GM18867 (cell line): Measurements from ENCODE around the gene ABCA9.
"Not testable (repeated sequence)": the region's sequence is repeated elsewhere in the genome, so short reads cannot be mapped to it uniquely, and the experiment has no call there.

ENCODE experiments used
- ATAC-seq: cut with Tn5 transposase; IDR thresholded peaks from one replicate; pipeline ENCODE4 v1.9.1; 2021; ENCODE audit warnings: mild to moderate bottlenecking, moderate library complexity; ENCODE audit not compliant: unreplicated experiment

The ABCA9 gene

DNA sequence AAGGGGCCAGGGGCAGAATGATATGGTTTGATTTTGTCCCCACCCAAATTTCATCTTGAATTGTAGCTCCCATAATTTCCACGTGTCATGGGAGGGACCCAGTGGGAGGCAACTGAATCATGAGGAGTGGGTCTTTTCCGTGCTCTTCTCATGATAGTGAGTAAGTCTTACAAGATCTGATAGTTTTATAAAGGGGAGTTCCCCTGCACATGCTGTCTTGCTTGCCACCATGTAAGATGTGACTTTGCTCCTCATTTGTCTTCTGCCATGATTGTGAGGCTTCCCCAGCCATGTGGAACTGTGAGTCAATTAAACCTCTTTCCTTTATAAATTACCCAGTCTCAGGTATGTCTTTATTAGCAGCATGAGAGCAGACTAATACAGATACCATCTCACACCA, 101.6 kb downstream of the ABCA9 start:
- ATAC-seq: not testable (repeated sequence)

GRCh38 chr17:68957944-68958343, 102.8 kb downstream of the ABCA9 start:
- ATAC-seq: no peak

GRCh38 chr17:68955181-68955841, 105.4 kb downstream of the ABCA9 start, which contains the start of gene ABCA8:
TSS of gene ABCA8 (minus strand) at chr17:68955392. CDS start at chr17:68942034, 13,358 bp downstream.
- no peak for ATAC-seq

DNA sequence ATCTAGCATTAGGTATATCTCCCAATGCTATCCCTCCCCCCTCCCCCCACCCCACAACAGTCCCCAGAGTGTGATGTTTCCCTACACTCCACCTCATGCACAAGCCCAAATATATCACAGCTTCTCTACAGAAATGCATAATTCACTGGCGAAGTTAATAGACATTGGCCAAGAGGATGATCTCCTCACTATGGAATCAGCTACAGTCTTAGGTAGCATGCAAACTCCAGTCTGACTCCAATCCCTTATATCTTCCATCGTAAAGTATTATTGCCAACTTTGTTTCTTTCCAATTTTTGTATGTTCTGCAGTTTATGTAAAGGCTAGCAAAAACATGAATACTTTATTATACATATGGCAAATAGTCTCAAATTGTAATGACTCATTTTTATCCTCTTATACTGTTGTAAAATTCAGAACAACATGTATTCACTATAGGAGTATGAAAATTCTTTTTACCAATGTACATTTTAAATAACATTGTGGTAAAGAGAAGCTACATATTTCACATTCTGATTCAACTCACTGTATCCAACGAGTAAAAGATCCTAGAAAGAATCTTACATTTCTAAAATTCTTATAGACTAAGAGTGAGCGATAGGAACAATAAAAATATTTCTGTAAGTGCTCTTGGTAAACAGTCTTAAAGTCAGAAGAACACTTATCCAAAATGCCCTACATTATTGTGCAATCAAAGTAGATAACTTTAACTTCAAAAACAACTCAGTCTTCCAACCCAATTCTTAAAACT, 106.4 kb downstream of the ABCA9 start:
- no peak for ATAC-seq

DNA sequence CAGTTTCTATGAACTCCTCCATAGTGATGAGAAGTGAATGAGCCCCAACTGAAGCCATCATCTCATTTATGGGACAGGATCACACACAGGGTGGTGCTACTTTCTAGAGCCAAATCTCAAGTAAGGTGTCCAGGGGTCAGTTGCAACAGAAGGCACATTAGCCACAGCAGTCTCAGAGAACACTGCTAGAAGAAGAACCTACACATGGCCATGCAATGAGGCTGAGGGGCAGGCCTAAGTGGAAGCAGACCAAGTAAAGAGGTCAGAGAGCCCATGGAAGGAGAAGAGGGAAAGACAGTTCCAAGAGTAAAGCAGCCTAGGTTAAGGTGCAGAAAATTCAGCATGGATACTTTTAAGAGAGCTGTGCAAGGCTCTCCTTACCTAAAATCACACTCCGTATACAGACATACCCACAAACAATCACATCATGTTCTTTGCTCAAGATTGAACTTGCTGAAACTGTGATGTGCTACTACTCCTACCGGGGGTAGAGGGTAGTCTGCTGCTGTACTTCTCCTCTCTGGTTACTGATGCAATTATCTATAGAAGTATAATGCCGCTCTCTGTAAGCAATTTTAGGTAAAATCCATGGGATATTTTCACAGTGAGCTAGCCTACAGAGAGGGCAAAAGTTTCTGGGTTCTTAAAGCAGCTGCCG, 107.3 kb downstream of the ABCA9 start:
- no peak for ATAC-seq

DNA sequence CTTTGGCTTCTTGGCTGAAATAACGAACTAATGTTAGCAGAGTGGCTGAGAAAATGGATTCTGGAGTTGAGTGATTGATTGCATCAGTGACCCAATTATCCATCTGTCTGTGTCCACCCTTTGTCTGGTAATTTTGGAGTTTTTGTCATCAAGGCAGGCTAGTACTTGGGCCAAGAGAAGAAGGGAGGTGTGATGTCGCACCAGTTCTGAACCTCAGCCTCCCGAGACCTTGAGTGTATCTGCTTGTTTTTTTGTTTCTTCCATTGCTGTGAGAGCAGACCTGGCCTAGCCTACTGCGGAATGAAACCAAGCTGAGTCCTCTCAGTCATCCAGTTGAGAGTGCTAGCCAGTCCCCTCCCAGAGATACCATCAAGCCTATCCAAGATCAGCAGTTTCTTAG, 110.0 kb downstream of the ABCA9 start:
- ATAC-seq: no peak

GRCh38 chr17:68947868-68948267, 112.9 kb downstream of the ABCA9 start:
- not testable (repeated sequence) for ATAC-seq

- no peak for ATAC-seq
Measured at GRCh38 chr17:68944435-68945035, 116.2 kb downstream of the ABCA9 start.

- ATAC-seq: not testable (repeated sequence)
Measured at GRCh38 chr17:68943812-68944182, 116.9 kb downstream of the ABCA9 start.

DNA sequence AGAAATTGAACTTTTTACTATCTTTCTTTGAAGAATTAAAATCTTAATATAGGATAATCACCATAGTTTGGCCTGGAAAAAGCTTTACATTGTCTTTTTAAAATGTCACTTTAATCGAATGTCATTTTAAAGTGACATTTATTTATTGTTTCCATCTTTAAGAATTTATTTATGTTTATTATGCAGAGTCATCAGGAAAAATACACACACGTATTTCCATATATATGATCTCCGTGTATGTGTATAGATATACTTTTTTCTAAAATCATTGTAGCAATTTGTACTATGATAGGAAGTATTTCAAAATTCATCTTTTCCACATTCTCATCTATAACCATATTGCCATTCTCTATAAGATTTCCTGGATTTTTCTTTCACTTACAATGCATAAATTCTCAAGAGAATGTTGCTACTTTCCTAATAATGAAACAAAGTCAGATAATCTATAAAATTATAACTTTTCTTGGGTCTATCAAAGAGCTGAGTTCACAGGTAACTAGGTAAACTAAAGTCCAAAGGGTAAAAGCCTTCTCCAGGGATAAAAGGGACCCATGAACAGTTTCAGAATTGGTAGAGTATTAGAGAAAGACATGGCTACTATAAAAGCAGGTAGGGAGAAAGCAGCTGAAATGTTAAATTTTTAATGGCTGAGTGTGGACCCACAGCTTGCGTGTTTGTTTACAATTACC, 117.5 kb downstream of the ABCA9 start:
- ATAC-seq: no peak

DNA sequence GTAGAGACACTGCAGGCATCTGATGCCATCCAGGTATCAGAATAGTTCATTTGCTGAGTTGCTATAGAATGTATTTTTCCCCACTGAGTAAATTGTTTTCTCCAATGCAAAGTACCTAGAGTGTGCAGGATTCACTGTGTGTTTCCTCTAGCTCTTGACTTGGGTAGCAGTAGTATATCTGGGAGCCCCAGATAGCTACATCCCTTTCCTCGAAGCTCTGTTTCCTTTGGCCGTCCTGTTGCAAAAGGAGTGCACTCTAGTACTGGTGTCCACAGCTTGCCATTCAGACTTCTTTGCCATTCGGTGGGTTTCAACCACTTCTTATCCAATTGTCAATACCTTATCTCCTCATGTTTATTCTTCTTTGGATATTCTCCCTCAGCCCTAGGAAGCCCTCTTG, 118.3 kb downstream of the ABCA9 start:
- ATAC-seq: no peak

DNA sequence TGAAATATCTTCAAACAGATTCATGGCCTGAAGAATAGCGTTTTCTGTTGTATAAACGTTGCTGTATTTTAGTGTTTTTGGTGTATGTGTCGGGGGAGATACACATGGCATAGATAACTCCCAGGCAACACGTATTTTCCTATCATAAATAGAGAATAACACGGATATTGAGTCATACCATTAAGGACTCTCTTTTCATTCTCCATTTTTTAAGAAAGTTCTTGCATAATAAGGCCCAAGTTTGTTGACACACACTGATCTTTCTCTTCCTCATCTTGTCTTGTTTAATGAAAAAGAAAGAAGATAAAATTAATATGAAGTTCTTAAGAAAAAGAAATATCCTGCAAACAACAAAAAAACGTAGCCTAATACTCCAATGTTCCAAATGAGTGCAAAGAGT, 119.0 kb downstream of the ABCA9 start:
- no peak for ATAC-seq

DNA sequence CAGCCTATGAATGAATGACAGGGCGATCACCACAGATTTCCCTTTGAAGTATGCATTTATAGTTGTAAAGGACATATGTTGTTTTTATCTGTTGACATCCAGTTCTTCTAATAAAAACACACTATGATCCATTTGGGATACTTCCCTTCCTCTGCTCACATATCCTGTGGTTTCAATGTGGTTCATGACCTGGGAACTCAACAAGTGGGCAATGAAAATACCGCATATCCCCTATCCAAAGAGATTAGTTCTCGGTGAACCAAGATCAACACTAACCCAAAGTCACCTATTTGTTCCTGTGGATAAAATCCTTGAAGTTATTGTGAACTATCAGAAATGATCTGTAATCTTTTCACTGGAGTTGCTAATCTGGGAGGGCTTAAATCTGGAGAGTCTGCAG, 121.5 kb downstream of the ABCA9 start:
- no peak for ATAC-seq

DNA sequence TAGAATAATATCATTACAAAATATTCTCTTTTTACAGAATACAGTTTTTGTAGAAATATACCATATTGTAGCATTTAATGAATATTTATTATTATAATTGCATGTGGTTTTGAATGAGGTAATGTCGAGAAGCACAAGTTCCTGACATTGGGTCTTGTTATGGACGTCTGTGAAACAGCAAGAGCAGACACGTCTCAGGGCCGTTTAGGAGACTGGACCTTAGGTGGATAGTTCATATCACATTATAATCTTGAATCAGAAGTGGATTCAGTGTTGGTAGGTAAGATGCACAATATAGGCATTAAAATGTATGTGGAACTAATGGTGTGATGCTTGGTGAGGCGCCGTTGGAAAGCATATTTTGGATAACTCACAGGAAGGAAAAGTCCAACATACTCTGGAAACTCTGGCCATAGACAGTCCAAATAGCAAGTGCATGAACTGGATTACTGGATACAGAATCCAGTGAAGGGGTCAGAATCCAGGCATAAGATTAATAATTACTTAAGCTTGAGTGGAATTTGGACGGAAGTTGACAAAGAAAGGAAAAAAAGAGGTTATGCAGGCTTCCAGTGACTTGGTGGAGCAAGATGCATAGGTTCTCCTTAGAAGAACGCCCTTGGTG, 122.7 kb downstream of the ABCA9 start:
- no peak for ATAC-seq

- no peak for ATAC-seq
Measured at GRCh38 chr17:68927516-68927915, 133.2 kb downstream of the ABCA9 start.

GRCh38 chr17:68924793-68925720, 135.7 kb downstream of the ABCA9 start:
- no peak for ATAC-seq
